Activated T-cell treated with anti-CD3 and anti-CD28 coated beads, Interleukin-2, amount 50 U/mL, for 24 hours (primary cell): ENCODE results near the gene DNAJC16.

Experiments used
- DNase-seq: peaks from one replicate; pipeline ENCODE4 v3.0.0-alpha.2; 2020
- H3K27ac Mint-ChIP-seq: 2 replicates; pipeline ENCODE4 v1.8.0; 2020; ENCODE audit warnings: mild to moderate bottlenecking, mixed read lengths
- H3K27me3 Mint-ChIP-seq: 2 replicates; pipeline ENCODE4 v1.8.0; 2020; ENCODE audit warnings: mixed read lengths
- H3K36me3 Mint-ChIP-seq: 2 replicates; pipeline ENCODE4 v1.8.0; 2020; ENCODE audit warnings: low read depth, mixed read lengths
- H3K4me1 Mint-ChIP-seq: 2 replicates; pipeline ENCODE4 v1.8.0; 2020; ENCODE audit warnings: low read depth, mixed read lengths
- H3K4me3 Mint-ChIP-seq: 2 replicates; pipeline ENCODE4 v1.8.0; 2020; ENCODE audit warnings: mild to moderate bottlenecking, moderate library complexity, mixed read lengths
- H3K9me3 Mint-ChIP-seq: 2 replicates; pipeline ENCODE4 v1.8.0; 2020; ENCODE audit warnings: mixed read lengths

DNAJC16 gene

DNA sequence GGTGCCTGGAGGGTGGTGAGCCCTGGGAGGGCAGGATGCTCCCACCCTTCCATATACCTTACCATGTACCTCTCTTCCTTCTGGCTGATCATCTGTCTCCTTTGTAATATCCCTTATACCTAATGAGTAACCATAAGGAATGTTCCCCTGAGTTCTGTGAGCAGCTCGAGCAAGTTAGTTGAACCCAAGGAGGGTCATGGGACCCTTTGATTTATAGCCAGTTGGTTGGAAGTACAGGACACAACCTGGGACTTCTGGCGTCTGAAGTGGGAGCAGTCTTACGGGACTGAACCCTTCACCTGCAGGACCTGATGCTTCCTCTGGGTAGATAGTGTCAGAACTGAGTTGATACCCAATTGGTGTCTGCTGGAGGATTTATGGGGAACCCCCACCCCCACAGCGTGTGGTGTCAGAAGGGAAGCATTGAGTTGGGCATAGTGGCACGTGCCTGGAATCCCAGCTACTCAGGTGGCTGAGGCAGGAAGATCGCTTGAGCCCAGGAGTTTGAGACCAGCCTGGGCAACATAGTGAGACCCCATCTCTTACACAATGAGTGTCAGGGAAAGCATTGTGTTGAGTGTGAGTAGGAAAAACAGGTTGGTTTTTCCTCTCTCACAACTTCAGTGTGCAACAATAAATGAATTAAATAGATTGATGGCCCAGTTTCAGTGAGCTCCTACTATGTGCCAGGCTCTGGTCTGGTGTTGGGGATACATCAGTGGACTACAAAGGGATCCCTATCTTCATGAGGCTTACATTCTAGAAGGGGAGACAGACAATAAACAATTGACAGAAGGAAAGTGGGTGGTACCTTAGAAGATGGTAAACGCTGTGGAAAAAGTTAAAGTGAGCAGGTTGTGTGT, 16.0 kb downstream of the DNAJC16 start:
- Mint-ChIP-seq H3K36me3 (peaks cover 87% of the 10 kb centered on the region), H3K27me3 (no peaks in the 10 kb centered on the region), H3K4me1 (peaks cover 4% of the 10 kb centered on the region), H3K9me3 (no peaks in the 10 kb centered on the region), H3K27ac (no peak overlapping the region), H3K4me3 (no peak overlapping the region)
- no peak for DNase-seq

DNA sequence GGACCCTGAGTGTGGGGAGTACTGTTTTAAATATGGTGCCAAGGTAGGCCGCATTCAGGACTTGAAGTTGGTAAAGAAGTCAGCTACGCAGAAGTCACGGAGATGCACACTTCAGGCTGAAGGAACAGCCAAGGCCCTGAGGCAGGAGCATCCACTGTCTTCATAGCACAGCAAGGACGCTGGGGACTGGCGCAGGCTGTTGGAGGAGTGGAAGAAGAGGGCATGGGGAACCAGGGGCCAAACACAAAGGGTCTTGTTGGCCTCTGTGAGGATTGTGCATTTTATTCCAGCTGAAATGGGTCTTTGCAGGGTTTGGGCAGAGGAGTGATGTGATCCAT, 16.6 kb downstream of the DNAJC16 start:
- Mint-ChIP-seq H3K36me3 (peaks cover 87% of the 10 kb centered on the region), H3K27ac (peak overlapping the region; percentile 6), H3K9me3 (no peaks in the 10 kb centered on the region), H3K27me3 (no peaks in the 10 kb centered on the region), H3K4me1 (peaks cover 4% of the 10 kb centered on the region), H3K4me3 (no peak overlapping the region)
- DNase-seq: no peak

DNA sequence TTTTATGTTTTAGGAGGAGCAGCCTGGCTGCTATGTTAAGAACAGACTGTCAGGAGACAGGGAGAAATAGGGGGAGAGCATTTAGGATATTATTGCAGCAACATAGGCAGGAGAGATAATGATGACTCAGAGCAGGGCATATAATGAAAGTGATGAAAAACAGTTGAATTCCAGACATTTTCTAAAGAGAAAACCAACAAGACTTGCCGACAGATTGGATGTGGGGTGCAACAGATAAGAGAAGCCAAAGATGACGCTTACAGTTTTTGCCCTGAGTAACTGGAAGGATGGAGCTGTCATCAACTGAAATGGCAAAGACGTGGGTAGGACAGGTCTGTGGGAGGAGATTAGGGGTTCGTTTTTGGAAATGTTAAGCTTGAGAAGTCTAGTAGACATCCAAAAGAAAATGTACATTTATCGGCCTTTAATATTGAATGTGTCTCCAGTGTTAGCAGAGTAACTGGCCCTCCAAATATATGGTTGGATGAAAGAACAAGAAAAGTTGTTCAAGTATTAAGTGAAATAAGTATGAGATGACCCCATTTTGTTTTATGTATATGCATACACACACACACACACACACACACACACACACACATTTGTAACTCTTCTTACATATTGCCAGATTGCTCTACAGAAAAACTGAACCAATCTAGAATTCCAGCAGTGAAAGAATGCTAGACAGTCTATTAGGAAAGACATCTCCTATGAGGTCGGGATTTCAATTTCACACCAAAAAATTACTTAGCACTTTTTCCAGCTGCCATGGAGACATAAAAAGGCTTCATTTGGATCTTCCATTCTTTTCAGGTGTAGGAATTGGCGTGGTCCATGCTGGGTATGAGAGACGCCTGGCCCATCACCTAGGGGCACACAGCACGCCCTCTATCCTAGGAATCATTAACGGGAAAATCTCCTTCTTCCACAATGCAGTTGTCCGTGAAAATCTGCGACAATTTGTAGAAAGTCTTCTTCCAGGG, 17.2 kb downstream of the DNAJC16 start:
- Mint-ChIP-seq H3K36me3 (peaks cover 86% of the 10 kb centered on the region), H3K27me3 (no peaks in the 10 kb centered on the region), H3K9me3 (no peaks in the 10 kb centered on the region), H3K4me3 (no peak overlapping the region), H3K4me1 (peaks cover 2% of the 10 kb centered on the region), H3K27ac (peak overlapping the region; percentile 6)
- no peak for DNase-seq

DNA sequence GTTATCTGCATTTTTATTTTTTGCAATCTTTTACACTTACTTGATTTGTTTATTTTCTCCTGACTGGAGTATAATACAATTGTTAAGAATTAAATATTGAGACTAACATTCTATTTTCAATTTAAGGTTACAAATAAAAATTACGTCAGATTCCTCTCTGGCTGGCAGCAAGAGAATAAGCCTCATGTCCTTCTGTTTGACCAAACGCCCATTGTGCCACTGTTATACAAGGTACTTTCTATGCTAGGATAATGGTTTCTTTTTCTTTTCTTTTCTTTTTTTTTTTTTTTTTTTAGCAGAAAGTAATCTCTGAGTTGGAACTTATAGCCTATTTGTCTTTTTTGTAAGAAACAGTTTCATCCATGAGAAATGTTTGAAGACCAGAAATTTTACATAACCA, 20.0 kb downstream of the DNAJC16 start:
- H3K9me3 Mint-ChIP-seq: no peaks in the 10 kb centered on the region
- H3K36me3 Mint-ChIP-seq: peaks cover 89% of the 10 kb centered on the region
- DNase-seq: no peak
- no peaks in the 10 kb centered on the region for H3K27me3 Mint-ChIP-seq
- H3K4me3 Mint-ChIP-seq: no peak overlapping the region
- no peak overlapping the region for H3K27ac Mint-ChIP-seq
- no peaks in the 10 kb centered on the region for H3K4me1 Mint-ChIP-seq

DNA sequence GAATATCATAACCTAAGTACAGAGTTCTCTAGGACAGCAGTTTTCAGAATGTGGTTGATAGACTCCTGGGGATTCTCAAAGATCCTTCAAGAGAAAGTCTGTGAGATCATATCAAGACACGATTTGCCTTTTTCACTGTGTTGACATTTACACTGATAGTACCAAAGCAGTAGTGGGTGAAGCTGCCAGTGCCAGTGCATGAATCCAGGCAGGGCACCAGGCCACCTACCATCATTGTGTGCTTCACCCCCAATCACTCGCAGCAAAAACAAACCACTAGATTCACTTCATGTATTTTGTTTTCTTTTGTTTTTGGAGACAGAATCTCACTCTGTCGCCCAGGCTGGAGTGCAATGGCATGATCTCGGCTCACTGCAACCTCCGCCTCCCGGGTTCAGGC, 23.9 kb downstream of the DNAJC16 start:
- peaks cover 53% of the 10 kb centered on the region for H3K36me3 Mint-ChIP-seq
- H3K9me3 Mint-ChIP-seq: no peaks in the 10 kb centered on the region
- H3K27me3 Mint-ChIP-seq: no peaks in the 10 kb centered on the region
- H3K4me3 Mint-ChIP-seq: no peak overlapping the region
- H3K4me1 Mint-ChIP-seq: no peaks in the 10 kb centered on the region
- H3K27ac Mint-ChIP-seq: no peak overlapping the region
- no peak for DNase-seq

DNA sequence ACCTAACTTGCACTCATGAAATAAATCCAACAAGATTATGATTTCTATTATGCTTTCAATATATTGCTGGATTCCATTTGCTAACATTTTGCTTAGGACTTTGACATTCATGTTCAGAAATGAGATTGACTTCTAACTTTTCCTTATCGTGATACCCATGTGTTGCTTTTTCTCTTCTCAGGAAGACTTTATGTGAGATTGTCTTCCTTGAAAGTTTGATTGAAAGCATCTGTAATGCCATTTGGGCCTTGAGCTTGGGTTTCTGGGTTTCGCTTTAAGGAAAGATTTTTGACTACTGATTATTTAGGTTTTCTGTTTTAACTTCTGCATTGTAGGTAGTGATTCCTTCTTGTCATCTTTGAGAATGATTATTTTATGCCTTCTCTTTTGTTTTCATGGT, 30.4 kb downstream of the DNAJC16 start:
- H3K27me3 Mint-ChIP-seq: no peaks in the 10 kb centered on the region
- no peak overlapping the region for H3K4me3 Mint-ChIP-seq
- H3K9me3 Mint-ChIP-seq: no peaks in the 10 kb centered on the region
- H3K4me1 Mint-ChIP-seq: no peaks in the 10 kb centered on the region
- peaks cover 39% of the 10 kb centered on the region for H3K36me3 Mint-ChIP-seq
- DNase-seq: no peak
- H3K27ac Mint-ChIP-seq: no peak overlapping the region

DNA sequence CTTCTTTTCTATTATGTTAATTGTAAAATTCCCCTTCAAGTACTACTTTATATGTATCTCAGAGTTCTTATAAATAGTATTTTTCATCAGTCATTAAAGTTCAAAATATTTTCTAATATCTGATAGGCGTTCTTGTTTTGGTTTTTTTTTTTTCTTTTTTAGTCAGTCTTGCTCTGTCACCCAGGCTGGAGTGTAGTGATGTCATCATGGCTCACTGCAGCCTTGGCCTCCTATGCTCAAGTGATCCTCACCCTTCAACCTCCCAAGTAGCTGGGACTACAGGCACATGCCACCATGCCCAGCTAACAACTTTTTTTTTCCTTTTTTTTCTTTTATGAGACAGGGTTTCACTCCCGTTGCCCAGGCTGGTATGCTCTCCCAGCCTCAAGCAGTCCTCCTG, 30.9 kb downstream of the DNAJC16 start:
- H3K4me3 Mint-ChIP-seq: no peak overlapping the region
- H3K27ac Mint-ChIP-seq: no peak overlapping the region
- H3K4me1 Mint-ChIP-seq: no peaks in the 10 kb centered on the region
- H3K9me3 Mint-ChIP-seq: no peaks in the 10 kb centered on the region
- DNase-seq: no peak
- no peaks in the 10 kb centered on the region for H3K27me3 Mint-ChIP-seq
- peaks cover 45% of the 10 kb centered on the region for H3K36me3 Mint-ChIP-seq

DNA sequence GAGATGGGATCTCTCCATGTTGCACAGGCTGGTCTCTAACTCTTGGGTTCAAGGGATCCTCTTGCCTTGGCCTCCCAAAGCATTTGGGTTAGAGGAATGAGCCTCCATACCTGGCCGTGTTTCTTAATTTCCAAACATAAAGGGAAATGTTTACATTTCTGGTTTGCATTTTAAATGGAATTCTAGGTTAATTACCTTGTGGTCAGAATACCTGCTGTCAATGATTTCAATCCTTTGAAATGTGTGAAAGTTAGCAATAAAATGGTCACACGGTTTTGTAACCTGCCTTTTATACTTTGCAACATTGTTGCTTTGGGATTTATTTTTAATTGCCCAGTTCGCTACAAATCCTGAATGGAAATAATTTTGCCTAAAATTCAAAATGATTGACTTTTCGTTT, 31.9 kb downstream of the DNAJC16 start:
- Mint-ChIP-seq H3K4me3 (no peak overlapping the region), H3K27ac (no peak overlapping the region), H3K4me1 (no peaks in the 10 kb centered on the region), H3K36me3 (peaks cover 51% of the 10 kb centered on the region), H3K9me3 (no peaks in the 10 kb centered on the region), H3K27me3 (no peaks in the 10 kb centered on the region)
- no peak for DNase-seq

DNA sequence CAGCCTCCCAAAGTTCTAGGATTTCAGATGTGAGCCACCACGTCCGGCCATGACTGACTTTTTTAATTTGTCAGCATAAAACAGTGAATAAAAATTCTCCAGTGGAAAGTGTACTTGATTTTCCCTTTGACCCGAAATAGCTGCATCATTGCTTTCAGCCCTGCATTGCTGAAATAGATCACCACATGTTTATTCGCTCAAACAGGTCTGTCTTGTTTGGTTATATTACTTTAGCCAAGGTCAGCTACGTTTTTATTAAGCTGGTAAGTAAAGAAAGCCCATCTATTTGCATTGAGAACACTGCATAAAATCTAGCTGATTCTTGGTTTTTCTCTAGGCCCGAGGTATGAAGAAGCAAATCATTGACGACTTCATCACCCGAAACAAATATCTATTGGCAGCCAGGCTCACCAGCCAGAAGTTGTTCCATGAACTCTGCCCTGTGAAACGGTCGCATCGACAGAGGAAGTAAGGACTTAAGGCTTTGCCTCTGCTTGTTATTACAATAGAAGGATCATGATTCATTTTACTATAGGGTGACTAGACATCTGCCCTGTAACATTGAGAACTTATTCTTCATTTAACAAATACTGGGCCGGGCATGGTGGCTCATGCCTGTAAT, 32.7 kb downstream of the DNAJC16 start:
- H3K4me3 Mint-ChIP-seq: no peak overlapping the region
- no peaks in the 10 kb centered on the region for H3K9me3 Mint-ChIP-seq
- H3K36me3 Mint-ChIP-seq: peaks cover 57% of the 10 kb centered on the region
- no peaks in the 10 kb centered on the region for H3K27me3 Mint-ChIP-seq
- H3K27ac Mint-ChIP-seq: no peak overlapping the region
- DNase-seq: no peak
- H3K4me1 Mint-ChIP-seq: no peaks in the 10 kb centered on the region

DNA sequence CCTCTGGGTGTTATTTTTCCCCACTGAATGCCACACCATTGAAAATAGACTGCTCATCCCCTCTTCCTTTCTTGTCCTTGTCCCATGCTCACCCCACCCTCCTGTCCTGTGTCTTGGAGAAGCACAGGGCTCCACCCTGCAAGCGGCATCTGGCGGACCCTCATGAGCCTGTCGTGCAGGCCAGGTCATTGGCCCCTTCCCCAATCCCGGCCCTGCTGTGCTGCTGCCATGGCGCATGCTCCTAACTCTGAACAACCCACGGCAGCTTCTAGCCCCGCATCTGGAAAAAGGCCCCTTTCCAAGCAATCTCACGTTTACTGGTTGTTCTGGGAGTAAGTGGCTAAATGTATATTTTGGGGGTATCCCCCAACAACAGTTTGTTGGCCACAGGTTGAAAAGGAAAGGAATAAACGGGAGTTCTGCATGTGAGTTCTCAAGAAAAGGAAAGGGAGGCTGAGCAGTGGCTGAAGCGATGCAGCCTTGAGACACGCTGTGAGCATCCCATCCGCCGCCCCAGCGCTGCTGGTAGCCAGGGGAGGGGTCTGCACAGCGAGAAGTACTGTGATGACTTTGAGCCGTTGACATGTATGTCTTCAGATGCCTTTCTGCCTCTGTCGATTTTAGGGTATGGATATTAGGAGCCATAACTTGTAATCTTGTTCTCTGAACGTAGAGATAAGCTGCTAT, 41.9 kb downstream of the DNAJC16 start:
- Mint-ChIP-seq H3K36me3 (peaks cover 89% of the 10 kb centered on the region), H3K27me3 (no peaks in the 10 kb centered on the region), H3K4me3 (no peak overlapping the region), H3K27ac (no peak overlapping the region), H3K9me3 (no peaks in the 10 kb centered on the region), H3K4me1 (no peaks in the 10 kb centered on the region)
- no peak for DNase-seq

DNA sequence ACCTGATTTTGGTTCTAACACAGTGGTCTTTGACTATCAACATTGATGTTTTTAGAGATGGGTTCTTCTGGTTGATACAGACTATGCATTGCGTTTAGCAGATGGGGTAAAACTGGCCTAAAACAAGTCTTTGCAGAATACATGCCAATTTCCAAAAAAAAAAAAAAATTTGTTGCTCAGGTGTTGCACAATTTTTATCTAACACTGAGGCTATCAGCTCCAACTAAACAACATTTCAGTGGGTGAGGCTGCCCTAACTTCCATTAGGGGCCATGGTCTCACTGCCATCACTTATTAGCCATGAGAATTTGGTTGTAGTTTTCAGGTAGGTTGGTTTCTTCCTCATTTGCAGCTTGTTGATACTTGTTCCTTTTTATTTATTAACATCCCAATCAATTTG, 44.2 kb downstream of the DNAJC16 start:
- no peak overlapping the region for H3K4me3 Mint-ChIP-seq
- H3K36me3 Mint-ChIP-seq: peaks cover 87% of the 10 kb centered on the region

DNA sequence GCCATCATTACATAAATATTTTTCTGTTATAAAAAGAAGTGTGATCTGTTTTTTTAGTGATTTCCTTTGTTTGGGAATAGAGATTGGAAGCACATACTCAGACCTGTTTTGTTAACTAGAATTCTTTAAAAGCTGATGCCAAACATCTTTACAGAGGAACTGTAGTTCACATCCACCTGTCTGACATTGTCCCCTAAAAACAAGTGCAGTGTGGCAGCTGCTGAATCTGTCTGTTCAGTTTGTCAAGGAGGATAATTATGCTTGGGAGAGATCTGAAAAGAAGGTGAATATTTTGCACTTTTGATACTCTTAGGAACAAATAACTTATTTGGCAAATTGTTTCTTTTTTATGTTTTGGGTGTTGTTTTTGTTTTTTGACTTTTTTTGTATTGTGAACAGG, 44.6 kb downstream of the DNAJC16 start:
- Mint-ChIP-seq H3K27ac (peak overlapping the region; percentile 67), H3K4me3 (no peak overlapping the region), H3K9me3 (no peaks in the 10 kb centered on the region), H3K36me3 (peaks cover 84% of the 10 kb centered on the region), H3K27me3 (no peaks in the 10 kb centered on the region), H3K4me1 (no peaks in the 10 kb centered on the region)
- no peak for DNase-seq

More for the DNA sequence above, 44.2 kb downstream of the DNAJC16 start:
- Mint-ChIP-seq H3K27ac (no peak overlapping the region), H3K9me3 (no peaks in the 10 kb centered on the region), H3K27me3 (no peaks in the 10 kb centered on the region), H3K4me1 (no peaks in the 10 kb centered on the region)
- DNase-seq: no peak

DNA sequence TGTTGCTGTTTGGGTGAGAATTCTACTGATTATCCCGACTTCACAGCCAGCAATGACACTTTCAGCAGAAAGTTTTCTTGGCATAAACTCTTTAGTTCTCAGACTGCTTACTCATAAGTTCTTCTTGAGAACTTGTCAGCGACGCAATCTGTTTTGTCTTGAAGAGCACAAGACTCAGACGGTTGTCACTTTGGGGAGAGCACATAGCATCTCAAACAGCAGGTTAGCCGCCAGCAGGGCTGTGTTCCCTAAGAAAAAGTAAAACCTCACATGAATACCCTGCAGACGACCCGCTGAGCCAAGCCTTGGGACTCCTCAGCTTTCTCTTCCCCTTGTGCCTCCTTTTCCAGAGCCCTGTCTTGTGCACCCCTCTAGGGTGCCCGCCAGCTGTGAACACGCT, 46.8 kb downstream of the DNAJC16 start:
- peaks cover 12% of the 10 kb centered on the region for H3K4me1 Mint-ChIP-seq
- peak overlapping the region; percentile 0 for H3K27ac Mint-ChIP-seq
- no peaks in the 10 kb centered on the region for H3K9me3 Mint-ChIP-seq
- no peak overlapping the region for H3K4me3 Mint-ChIP-seq
- no peak for DNase-seq
- no peaks in the 10 kb centered on the region for H3K27me3 Mint-ChIP-seq
- H3K36me3 Mint-ChIP-seq: peaks cover 81% of the 10 kb centered on the region

DNA sequence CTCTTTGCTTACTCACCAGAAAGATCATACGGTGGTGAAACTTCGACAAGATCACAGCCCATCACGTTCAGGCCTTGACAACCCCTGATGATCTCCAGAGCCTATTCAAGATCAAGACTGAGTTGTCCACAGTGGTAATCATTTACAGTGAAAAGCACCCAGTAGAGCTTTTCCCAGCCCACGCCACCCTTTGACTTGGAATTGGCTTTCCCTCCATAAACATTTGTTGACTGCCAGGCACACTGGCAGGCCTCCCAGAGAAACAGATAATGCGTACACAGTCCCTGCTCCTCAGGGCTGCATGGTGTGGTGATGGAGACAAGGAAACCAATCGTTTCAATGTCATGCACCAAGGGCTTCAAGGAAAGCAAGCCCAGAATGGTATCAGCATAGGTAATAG, 48.1 kb downstream of the DNAJC16 start:
- no peak for DNase-seq
- peak overlapping the region; percentile 17 for H3K27ac Mint-ChIP-seq
- H3K27me3 Mint-ChIP-seq: no peaks in the 10 kb centered on the region
- H3K9me3 Mint-ChIP-seq: no peaks in the 10 kb centered on the region
- H3K4me3 Mint-ChIP-seq: no peak overlapping the region
- peaks cover 25% of the 10 kb centered on the region for H3K4me1 Mint-ChIP-seq
- H3K36me3 Mint-ChIP-seq: peaks cover 82% of the 10 kb centered on the region
